Measurements from ENCODE around the gene STYK1. TPM values are rescaled to one million over a fixed set of nuclear protein-coding genes. Genes with fewer than 3 reads are reported as not detected.

STYK1 gene
- total and polyA plus RNA-seq, 10 of the 15 experiments (the other 5 are each of a cell fraction or from before 2014, with no cell fraction given) = 0.62 to 1.2 (median 0.82) TPM; not detected in 1

GRCh38 chr12:10612984-10613348, 60.9 kb downstream of the STYK1 start (continued):
- TF ChIP-seq, protein P1, sequence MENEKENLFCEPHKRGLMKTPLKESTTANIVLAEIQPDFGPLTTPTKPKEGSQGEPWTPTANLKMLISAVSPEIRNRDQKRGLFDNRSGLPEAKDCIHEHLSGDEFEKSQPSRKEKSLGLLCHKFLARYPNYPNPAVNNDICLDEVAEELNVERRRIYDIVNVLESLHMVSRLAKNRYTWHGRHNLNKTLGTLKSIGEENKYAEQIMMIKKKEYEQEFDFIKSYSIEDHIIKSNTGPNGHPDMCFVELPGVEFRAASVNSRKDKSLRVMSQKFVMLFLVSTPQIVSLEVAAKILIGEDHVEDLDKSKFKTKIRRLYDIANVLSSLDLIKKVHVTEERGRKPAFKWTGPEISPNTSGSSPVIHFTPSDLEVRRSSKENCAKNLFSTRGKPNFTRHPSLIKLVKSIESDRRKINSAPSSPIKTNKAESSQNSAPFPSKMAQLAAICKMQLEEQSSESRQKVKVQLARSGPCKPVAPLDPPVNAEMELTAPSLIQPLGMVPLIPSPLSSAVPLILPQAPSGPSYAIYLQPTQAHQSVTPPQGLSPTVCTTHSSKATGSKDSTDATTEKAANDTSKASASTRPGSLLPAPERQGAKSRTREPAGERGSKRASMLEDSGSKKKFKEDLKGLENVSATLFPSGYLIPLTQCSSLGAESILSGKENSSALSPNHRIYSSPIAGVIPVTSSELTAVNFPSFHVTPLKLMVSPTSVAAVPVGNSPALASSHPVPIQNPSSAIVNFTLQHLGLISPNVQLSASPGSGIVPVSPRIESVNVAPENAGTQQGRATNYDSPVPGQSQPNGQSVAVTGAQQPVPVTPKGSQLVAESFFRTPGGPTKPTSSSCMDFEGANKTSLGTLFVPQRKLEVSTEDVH (IDR thresholded peaks at IDR 0.05; ENCODE audit: low read depth, partially characterized antibody) = no peak

GRCh38 chr12:10612110-10612509, 61.7 kb downstream of the STYK1 start:
- Histone ChIP-seq H3K27ac (ENCODE audit: control insufficient read depth, insufficient read depth) (peak overlapping the region; percentile 88; the same call in 1 of the 2 replicates), H4K20me1 (ENCODE audit: control insufficient read depth, insufficient read depth) (no peaks in the 10 kb centered on the region), H3K9me3 (replicated peaks; ENCODE audit: control insufficient read depth, insufficient read depth, low read length) (no peaks in the 10 kb centered on the region; the same call in 2 of the 3 replicates), H3K9ac (ENCODE audit: control insufficient read depth, insufficient read depth, low read length) (peak overlapping the region; percentile 87), H3K4me1 (ENCODE audit: control insufficient read depth, insufficient read depth, low read length) (no peaks in the 10 kb centered on the region), H3K4me3 (peak overlapping the region; percentile 71; the same call in 1 of the 2 replicates), H3K4me2 (ENCODE audit: control insufficient read depth, insufficient read depth) (peak overlapping the region; percentile 36), H3K36me3 (ENCODE audit: control insufficient read depth in 2 of 2, insufficient read depth in 2 of 2, low read length in 1 of 2) (peaks cover 2 to 3% of the 10 kb centered on the region in 2 experiments; a peak in 3 of 4 replicates), H2AFZ (ENCODE audit: control insufficient read depth, low read depth, low read length) (no peak overlapping the region), H3K79me2 (ENCODE audit: control insufficient read depth, insufficient read depth, low read length) (peaks cover 29% of the 10 kb centered on the region), H3K27me3 (replicated peaks in 1 of 2; ENCODE audit: control insufficient read depth in 2 of 2, insufficient read depth in 2 of 2, low read length in 1 of 2) (no peaks in the 10 kb centered on the region)
- ChIA-PET SMC1A (ENCODE audit: uncharacterized antibody, unreplicated experiment) (interaction anchor here (0.9 kb wide), 1 partner anchor 138 kb away, joined by 3 read pairs; no protein-coding TSS in a partner anchor), CTCF (interaction anchor here (1.2 to 3.1 kb wide), 3 partner anchors 107 to 138 kb away, joined by 3 to 20 read pairs (median 5); no protein-coding TSS in a partner anchor), RAD21 (ENCODE audit: unreplicated experiment) (no interaction called here), POLR2A (interaction anchor here (0.7 kb wide), 1 partner anchor 23 kb away, joined by 4 read pairs; no protein-coding TSS in a partner anchor)
- intact Hi-C loops (cut with micrococcal nuclease; ENCODE audit: unreplicated experiment) = loop anchor here (5.0 kb wide), 1 partner anchor 140 kb away; no protein-coding TSS in a partner anchor
- in situ Hi-C loops (cut with MboI) = no loop called here
- ATAC-seq = no peak
- DNase-seq (ENCODE audit: low read depth, low spot score) = no peak
- no TSS peak for BruUV-seq (replicated peaks)
- WGBS (ENCODE audit: insufficient coverage, insufficient replicate concordance, low lambda C conversion rate, missing lambda C conversion rate) = 86% methylated on average over 6 of the region's 6 CpGs
- FAIRE-seq = peak; percentile 38
- TF ChIP-seq, protein P2, sequence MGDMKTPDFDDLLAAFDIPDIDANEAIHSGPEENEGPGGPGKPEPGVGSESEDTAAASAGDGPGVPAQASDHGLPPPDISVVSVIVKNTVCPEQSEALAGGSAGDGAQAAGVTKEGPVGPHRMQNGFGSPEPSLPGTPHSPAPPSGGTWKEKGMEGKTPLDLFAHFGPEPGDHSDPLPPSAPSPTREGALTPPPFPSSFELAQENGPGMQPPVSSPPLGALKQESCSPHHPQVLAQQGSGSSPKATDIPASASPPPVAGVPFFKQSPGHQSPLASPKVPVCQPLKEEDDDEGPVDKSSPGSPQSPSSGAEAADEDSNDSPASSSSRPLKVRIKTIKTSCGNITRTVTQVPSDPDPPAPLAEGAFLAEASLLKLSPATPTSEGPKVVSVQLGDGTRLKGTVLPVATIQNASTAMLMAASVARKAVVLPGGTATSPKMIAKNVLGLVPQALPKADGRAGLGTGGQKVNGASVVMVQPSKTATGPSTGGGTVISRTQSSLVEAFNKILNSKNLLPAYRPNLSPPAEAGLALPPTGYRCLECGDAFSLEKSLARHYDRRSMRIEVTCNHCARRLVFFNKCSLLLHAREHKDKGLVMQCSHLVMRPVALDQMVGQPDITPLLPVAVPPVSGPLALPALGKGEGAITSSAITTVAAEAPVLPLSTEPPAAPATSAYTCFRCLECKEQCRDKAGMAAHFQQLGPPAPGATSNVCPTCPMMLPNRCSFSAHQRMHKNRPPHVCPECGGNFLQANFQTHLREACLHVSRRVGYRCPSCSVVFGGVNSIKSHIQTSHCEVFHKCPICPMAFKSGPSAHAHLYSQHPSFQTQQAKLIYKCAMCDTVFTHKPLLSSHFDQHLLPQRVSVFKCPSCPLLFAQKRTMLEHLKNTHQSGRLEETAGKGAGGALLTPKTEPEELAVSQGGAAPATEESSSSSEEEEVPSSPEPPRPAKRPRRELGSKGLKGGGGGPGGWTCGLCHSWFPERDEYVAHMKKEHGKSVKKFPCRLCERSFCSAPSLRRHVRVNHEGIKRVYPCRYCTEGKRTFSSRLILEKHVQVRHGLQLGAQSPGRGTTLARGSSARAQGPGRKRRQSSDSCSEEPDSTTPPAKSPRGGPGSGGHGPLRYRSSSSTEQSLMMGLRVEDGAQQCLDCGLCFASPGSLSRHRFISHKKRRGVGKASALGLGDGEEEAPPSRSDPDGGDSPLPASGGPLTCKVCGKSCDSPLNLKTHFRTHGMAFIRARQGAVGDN (IDR thresholded peaks at IDR 0.05) = no peak
- TF ChIP-seq TAF1 (IDR thresholded peaks at IDR 0.05; ENCODE audit: borderline replicate concordance, low read depth, low read length) = no peak
- TF ChIP-seq STAT3 (IDR thresholded peaks at IDR 0.05; ENCODE audit: low read depth, low read length) = no peak
- TF ChIP-seq, protein P3, sequence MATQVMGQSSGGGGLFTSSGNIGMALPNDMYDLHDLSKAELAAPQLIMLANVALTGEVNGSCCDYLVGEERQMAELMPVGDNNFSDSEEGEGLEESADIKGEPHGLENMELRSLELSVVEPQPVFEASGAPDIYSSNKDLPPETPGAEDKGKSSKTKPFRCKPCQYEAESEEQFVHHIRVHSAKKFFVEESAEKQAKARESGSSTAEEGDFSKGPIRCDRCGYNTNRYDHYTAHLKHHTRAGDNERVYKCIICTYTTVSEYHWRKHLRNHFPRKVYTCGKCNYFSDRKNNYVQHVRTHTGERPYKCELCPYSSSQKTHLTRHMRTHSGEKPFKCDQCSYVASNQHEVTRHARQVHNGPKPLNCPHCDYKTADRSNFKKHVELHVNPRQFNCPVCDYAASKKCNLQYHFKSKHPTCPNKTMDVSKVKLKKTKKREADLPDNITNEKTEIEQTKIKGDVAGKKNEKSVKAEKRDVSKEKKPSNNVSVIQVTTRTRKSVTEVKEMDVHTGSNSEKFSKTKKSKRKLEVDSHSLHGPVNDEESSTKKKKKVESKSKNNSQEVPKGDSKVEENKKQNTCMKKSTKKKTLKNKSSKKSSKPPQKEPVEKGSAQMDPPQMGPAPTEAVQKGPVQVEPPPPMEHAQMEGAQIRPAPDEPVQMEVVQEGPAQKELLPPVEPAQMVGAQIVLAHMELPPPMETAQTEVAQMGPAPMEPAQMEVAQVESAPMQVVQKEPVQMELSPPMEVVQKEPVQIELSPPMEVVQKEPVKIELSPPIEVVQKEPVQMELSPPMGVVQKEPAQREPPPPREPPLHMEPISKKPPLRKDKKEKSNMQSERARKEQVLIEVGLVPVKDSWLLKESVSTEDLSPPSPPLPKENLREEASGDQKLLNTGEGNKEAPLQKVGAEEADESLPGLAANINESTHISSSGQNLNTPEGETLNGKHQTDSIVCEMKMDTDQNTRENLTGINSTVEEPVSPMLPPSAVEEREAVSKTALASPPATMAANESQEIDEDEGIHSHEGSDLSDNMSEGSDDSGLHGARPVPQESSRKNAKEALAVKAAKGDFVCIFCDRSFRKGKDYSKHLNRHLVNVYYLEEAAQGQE (IDR thresholded peaks at IDR 0.05; ENCODE audit: low read depth, low read length) = no peak
- TF ChIP-seq, protein P4, sequence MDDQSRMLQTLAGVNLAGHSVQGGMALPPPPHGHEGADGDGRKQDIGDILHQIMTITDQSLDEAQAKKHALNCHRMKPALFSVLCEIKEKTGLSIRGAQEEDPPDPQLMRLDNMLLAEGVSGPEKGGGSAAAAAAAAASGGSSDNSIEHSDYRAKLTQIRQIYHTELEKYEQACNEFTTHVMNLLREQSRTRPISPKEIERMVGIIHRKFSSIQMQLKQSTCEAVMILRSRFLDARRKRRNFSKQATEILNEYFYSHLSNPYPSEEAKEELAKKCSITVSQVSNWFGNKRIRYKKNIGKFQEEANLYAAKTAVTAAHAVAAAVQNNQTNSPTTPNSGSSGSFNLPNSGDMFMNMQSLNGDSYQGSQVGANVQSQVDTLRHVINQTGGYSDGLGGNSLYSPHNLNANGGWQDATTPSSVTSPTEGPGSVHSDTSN (IDR thresholded peaks at IDR 0.05; ENCODE audit: insufficient replicate concordance, low read depth, low read length) = no peak
- TF ChIP-seq NR2F1 (conservative IDR thresholded peaks at IDR 0.05) = no peak
- no peak for TF ChIP-seq MTA3 (IDR thresholded peaks at IDR 0.05; ENCODE audit: borderline replicate concordance, low read length)
- TF ChIP-seq YY1 (IDR thresholded peaks at IDR 0.05; ENCODE audit: low read depth, low read length) = no peak
- TF ChIP-seq SUZ12 (IDR thresholded peaks at IDR 0.05; ENCODE audit: unreplicated experiment) = no peak

All from GM12878 (cell line).